Motor neuron (in vitro differentiated cells): Measurements from ENCODE around the gene LLGL1. TPM values are rescaled to one million over a fixed set of nuclear protein-coding genes. Genes with fewer than 3 reads are reported as not detected.

Experiments
- ATAC-seq, 8 experiments: fragments of 200-7000 bp; cut with Tn5 transposase; replicated peaks in 6 of 8; 2 replicates each; pipeline ENCODE4 v1.8.0; 2021; ENCODE audit warnings: mild to moderate bottlenecking in 8 of 8, moderate library complexity in 8 of 8
- H3K27ac ChIP-seq, 2 donors: fragments of 250-450 bp; sonication (Bioruptor Pico); 2 replicates each; pipeline ENCODE4 v1.9.0; 2021; ENCODE audit warnings: antibody characterized with exemption in 2 of 2, mild to moderate bottlenecking in 2 of 2, moderate library complexity in 1 of 2
- H3K4me1 ChIP-seq, 2 donors: fragments of 250-450 bp; sonication (Bioruptor Pico); replicated peaks in 1 of 2; 2 replicates each; pipeline ENCODE4 v1.6.1; 2021; ENCODE audit warnings: antibody characterized with exemption in 2 of 2, mild to moderate bottlenecking in 2 of 2, moderate library complexity in 1 of 2
- H3K4me3 ChIP-seq, 5 donors: fragments of 250-450 bp; sonication (Bioruptor Pico); 2 replicates each; pipeline ENCODE4 v1.9.0; 2021; ENCODE audit warnings: antibody characterized with exemption in 5 of 5, mild to moderate bottlenecking in 5 of 5, moderate library complexity in 4 of 5
- WGBS, 10 experiments: fragments of 450-650 bp; shearing (Covaris generic); methylation state at CpG; one replicate each; pipeline ENCODE4 v1.0.0; 2022; 5-methylcytosine and 5-hydroxymethylcytosine counted together
- in situ Hi-C, 9 experiments: fragments of 400-800 bp; cut with MboI; loops; one replicate each; pipeline ENCODE4 v1.15.0; 2021; ENCODE audit warnings: low sequenced_read_pairs in 9 of 9, low pct_unique_long_range_greater_than_20kb in 2 of 9; ENCODE audit not compliant: unreplicated experiment in 9 of 9
- total RNA-seq, 8 experiments: library from RNA; unstranded; fragments of 300-600 nt; gene quantifications; 2 replicates each; pipeline versions ENCODE4 v1.2.3 to v1.2.4, GENCODE V29; 2022

Gene LLGL1
- total RNA-seq, 8 experiments from 2014 or later, result 13.9 to 41.7 (median 23.3) TPM

- in situ Hi-C loops, result no loop called here
- ATAC-seq, result peak in 3 of 8 experiments; percentile 1 to 8 (median 3)
- Histone ChIP-seq H3K27ac (peak overlapping the region; percentile 28 to 85), H3K4me3 (peak overlapping the region; percentile 51 to 100 (median 76)), H3K4me1 (peaks cover 34 to 55% of the 10 kb centered on the region in 2 donors)
- WGBS, 10 experiments, result 0 to 100% (median 12%) methylated on average over 1 to 10 of the region's 16 CpGs; no CpG with 5 or more reads in 4 of the 10 experiments
Observed at GRCh38 chr17:18226284-18226945, 980 bp downstream of the LLGL1 start.

DNA sequence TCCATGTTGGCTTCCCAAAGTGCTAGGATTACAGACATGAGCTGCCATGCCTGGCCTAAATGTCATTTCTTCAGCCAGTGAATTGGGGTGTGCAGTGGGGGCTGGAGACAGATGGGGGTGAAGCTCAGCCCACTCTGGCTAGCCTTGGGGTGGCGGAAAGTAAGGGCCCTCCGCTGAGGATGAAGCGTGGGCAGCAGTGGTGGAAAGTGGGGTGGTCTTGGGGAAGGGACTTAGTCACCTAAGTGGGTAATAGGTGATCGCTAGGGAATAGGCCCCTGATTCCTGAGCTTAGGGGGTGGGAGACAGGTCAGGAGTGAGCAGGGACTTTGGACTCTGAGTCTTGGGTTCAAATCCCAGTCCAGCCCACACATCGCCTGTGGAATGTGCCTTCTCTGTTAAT lies 2.2 kb downstream of the LLGL1 start:
- no peak for ATAC-seq
- WGBS, 10 experiments, result 80 to 100% (median 95%) methylated on average over 1 to 4 of the region's 5 CpGs; no CpG with 5 or more reads in 3 of the 10 experiments
- H3K4me3 ChIP-seq, result no peak overlapping the region
- H3K4me1 ChIP-seq, result peaks cover 39 to 65% of the 10 kb centered on the region in 2 donors
- in situ Hi-C loops, result no loop called here
- no peak overlapping the region for H3K27ac ChIP-seq

- no peak overlapping the region for H3K27ac ChIP-seq
- ATAC-seq, result no peak
- 72 to 94% (median 81%) methylated on average over 3 to 5 of the region's 10 CpGs; no CpG with 5 or more reads in 6 of the 10 experiments for whole genome bisulfite sequencing, 10 experiments
- in situ Hi-C loops, result no loop called here
- peaks cover 39 to 65% of the 10 kb centered on the region in 2 donors for H3K4me1 ChIP-seq
- no peak overlapping the region for H3K4me3 ChIP-seq
Observed at GRCh38 chr17:18228176-18228682, 2.8 kb downstream of the LLGL1 start.

- Histone ChIP-seq H3K4me1 (peaks cover 38 to 62% of the 10 kb centered on the region in 2 donors), H3K4me3 (no peak overlapping the region), H3K27ac (no peak overlapping the region)
- 20% methylated on average over 1 of the region's 4 CpGs; no CpG with 5 or more reads in 9 of the 10 experiments for WGBS, 10 experiments
- in situ Hi-C loops, result no loop called here
- no peak for ATAC-seq
Observed at GRCh38 chr17:18229254-18229653, 3.8 kb downstream of the LLGL1 start.

GRCh38 chr17:18229771-18230170 lies 4.3 kb downstream of the LLGL1 start:
- in situ Hi-C loops, result no loop called here
- WGBS, 10 experiments, result 100% methylated on average over 1 to 3 of the region's 7 CpGs; no CpG with 5 or more reads in 8 of the 10 experiments
- Histone ChIP-seq H3K27ac (no peak overlapping the region), H3K4me3 (no peak overlapping the region), H3K4me1 (peaks cover 32 to 57% of the 10 kb centered on the region in 2 donors)
- no peak for ATAC-seq

- ATAC-seq, result peak in 4 of 8 experiments; percentile 11 to 34 (median 16)
- H3K4me3 ChIP-seq, result no peak overlapping the region
- WGBS, 10 experiments, result 17 to 100% (median 65%) methylated on average over 1 to 4 of the region's 14 CpGs; no CpG with 5 or more reads in 5 of the 10 experiments
- in situ Hi-C loops, result no loop called here
- H3K27ac ChIP-seq, result peak overlapping the region in 1 of 2 donors; percentile 9
- H3K4me1 ChIP-seq, result peaks cover 29 to 54% of the 10 kb centered on the region in 2 donors
Observed at GRCh38 chr17:18230288-18231141, 5.1 kb downstream of the LLGL1 start.

DNA sequence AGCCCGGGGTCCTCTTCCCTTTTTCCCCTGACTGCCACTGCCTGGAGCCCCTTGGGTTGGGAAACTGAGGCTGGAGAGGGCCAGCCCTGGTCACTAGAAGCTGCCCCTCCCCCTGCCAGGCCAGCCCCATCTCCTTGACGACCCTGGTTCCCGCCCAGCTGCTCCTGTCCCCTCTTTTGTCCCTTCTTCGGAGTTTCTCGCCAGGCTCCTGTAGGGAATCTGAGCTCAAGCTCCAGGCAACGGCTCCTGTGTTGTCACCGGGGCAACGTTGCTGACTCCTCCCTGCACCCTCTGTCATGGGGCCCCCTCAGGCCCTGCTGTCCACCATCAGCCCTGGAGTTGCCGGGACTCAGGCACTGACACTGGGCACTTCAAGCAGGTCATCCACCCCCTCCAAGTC lies 5.7 kb downstream of the LLGL1 start:
- WGBS, 10 experiments, result 0 to 3% (median 0%) methylated on average over 1 to 6 of the region's 9 CpGs; no CpG with 5 or more reads in 7 of the 10 experiments
- in situ Hi-C loops, result no loop called here

DNA sequence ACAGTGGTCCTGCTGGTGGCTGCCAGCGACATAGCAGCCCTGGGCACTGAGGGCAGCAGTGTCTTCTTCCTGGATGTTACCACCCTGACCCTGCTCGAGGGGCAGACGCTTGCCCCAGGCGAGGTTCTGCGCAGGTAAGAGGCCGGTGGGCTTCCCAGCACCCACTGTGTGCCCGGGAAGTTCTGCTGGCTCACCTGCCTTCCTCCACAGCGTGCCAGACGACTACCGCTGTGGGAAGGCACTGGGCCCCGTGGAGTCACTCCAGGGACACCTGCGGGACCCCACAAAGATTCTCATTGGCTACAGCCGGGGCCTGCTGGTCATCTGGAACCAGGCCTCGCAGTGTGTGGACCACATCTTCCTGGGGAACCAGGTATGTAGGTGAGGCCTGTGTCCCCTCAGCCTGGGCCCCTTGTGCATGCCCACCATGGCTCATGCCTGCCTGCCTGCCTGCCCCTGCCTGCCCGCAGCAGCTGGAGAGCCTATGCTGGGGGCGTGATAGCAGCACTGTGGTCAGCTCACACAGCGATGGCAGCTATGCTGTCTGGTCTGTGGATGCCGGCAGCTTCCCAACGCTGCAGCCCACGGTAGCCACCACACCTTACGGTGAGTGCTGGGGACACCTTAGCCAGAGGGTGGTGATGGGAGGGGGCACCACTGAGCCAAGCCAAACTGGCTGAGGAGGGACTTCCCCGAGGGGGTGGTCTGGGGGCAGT lies 8.5 kb downstream of the LLGL1 start:
- H3K27ac ChIP-seq, result no peak overlapping the region
- in situ Hi-C loops, result no loop called here
- no peak for ATAC-seq
- H3K4me1 ChIP-seq, result peaks cover 19 to 35% of the 10 kb centered on the region in 2 donors
- H3K4me3 ChIP-seq, result no peak overlapping the region
- 80 to 100% (median 89%) methylated on average over 1 to 7 of the region's 22 CpGs; no CpG with 5 or more reads in 5 of the 10 experiments for WGBS, 10 experiments

More for the DNA sequence above, 5.7 kb downstream of the LLGL1 start:
- Histone ChIP-seq H3K4me1 (peaks cover 29 to 54% of the 10 kb centered on the region in 2 donors), H3K4me3 (no peak overlapping the region), H3K27ac (peak overlapping the region in 1 of 2 donors; percentile 9)
- ATAC-seq, result peak in 5 of 8 experiments; percentile 65 to 76 (median 74)

GRCh38 chr17:18234853-18235380 lies 9.5 kb downstream of the LLGL1 start:
- Histone ChIP-seq H3K4me1 (peaks cover 18 to 25% of the 10 kb centered on the region in 2 donors), H3K4me3 (no peak overlapping the region), H3K27ac (no peak overlapping the region)
- WGBS, 10 experiments, result 100% methylated on average over 1 to 5 of the region's 22 CpGs; no CpG with 5 or more reads in 7 of the 10 experiments
- in situ Hi-C loops, result no loop called here
- ATAC-seq, result no peak

- in situ Hi-C loops, result no loop called here
- H3K4me3 ChIP-seq, result no peak overlapping the region
- ATAC-seq, result peak in 5 of 8 experiments; percentile 1 to 95 (median 86)
- H3K4me1 ChIP-seq, result peaks cover 9 to 16% of the 10 kb centered on the region in 2 donors
- WGBS, 10 experiments, result 82% methylated on average over 6 of the region's 14 CpGs; no CpG with 5 or more reads in 9 of the 10 experiments
- no peak overlapping the region for H3K27ac ChIP-seq
Observed at GRCh38 chr17:18235743-18236256, 10.4 kb downstream of the LLGL1 start.

DNA sequence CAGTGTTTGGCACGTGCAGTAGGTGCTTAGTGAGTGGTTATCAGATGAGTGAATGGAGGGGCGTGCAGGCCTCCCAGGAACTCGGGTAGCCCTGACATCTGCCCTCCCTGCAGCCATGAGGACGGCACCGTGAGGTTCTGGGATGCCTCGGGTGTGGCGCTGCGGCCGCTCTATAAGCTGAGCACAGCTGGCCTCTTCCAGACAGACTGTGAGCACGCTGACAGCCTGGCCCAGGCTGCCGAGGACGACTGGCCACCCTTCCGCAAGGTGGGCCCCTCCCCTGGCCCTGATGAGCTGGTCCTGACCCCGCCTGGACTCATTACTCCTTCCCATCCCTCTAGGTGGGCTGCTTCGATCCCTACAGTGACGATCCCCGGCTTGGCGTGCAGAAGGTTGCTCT lies 11.1 kb downstream of the LLGL1 start:
- no peak for ATAC-seq
- in situ Hi-C loops, result no loop called here
- H3K4me3 ChIP-seq, result no peak overlapping the region
- H3K4me1 ChIP-seq, result peaks cover 5 to 9% of the 10 kb centered on the region in 2 donors
- no peak overlapping the region for H3K27ac ChIP-seq
- 80 to 98% (median 91%) methylated on average over 1 to 11 of the region's 18 CpGs; no CpG with 5 or more reads in 6 of the 10 experiments for WGBS, 10 experiments

- ATAC-seq, result no peak
- Histone ChIP-seq H3K4me3 (no peak overlapping the region), H3K27ac (no peak overlapping the region), H3K4me1 (no peaks in the 10 kb centered on the region)
- 40 to 90% methylated on average over 1 to 2 of the region's 20 CpGs; no CpG with 5 or more reads in 8 of the 10 experiments for WGBS, 10 experiments
- in situ Hi-C loops, result no loop called here
Observed at GRCh38 chr17:18237461-18237860, 12.0 kb downstream of the LLGL1 start.
